ENCODE data around the gene CDR2.
"Not testable (repeated sequence)": the region's sequence is repeated elsewhere in the genome, so short reads cannot be mapped to it uniquely, and the experiment has no call there.

Gene CDR2

GRCh38 chr16:22322741-22323140 is 51.7 kb downstream of the CDR2 start:
- DNase-seq, result no peak

DNA sequence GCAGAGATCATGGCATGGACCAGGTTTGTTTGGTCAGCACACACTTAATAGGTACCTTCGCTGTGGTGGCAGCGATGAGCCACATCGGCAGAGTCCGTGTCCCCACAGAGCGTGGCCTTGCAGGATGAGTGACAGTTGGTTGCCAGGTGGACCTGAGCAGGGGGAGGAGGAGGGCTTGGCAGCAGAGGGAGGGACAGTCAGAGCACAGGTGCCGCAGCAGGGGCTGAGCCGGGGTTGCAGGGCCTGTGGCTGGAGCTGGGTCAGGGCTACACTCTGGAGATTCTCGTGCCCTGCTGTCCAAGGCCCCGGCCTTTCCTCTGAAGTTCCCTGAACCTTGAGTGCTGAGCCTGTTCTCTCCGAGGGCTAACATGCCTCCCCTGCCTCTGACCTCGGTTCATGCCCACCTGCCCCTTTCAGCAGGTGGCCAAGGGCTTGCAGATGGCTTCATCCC is 52.4 kb downstream of the CDR2 start:
- no peak for DNase-seq

DNA sequence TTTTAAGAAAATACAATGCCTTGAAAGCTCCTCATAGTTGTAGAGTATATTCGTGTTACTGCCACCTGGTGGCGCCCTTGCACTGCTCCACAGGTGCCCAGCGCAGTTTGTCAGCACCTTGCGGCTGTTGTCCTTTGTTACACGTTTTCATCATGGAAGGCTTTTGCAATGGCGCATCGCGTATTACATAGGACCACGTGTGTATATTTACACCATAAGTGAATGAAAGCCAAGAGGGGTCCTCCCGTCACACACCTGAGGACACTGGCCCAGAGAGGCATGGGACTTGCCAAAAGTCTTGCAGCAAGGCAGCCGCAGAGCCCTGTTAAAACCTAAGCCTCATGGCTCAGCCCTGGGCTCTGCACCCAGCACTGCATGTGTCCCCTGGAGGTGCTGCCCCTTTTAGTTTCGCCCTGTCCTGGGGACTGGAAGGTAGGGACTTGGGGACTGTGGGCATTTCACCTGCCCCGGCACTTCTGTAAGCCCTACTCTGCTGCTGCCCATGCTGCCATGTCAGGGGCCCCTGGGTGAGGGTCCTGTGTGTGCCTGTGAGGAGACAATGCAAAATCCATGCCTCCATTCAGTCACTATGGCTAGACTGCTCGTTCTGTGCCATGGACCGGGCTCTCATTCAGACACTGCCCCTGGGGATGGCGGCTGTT is 52.9 kb downstream of the CDR2 start:
- DNase-seq, result peak; percentile 19

- no peak for DNase-seq
Observed at GRCh38 chr16:22320572-22321339, 53.7 kb downstream of the CDR2 start.

DNA sequence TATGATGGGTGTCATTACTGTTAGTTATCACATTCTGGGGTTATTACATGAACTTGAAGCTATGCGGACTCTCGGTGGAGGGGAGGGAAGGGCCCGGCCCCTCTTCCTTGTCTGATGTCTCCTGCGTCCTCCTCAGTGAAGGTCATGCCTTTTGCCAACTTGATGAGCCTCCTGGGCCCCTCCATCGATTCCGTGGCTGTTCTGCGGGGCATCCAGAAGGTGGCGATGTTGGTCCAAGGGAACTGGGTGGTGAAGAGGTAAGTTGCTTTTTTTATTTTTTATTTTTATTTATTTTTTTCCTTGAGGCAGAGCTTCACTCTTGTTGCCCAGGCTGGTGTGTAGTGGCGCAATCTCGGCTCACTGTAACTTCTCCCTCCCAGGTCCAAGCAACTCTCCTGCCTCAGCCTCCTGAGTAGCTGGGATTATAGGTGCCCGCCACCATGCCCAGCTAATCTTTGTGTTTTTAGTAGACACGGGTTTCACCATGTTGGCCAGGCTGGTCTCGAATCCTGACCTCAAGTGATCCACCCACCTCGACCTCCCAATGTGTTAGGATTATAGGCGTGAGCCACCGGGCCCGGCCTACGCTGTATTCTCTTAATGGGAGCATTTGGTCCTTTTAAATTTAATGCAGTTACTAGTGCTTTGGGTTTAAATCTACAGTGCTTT is 55.6 kb downstream of the CDR2 start:
- DNase-seq, result peak; percentile 8

- no peak for DNase-seq
Observed at GRCh38 chr16:22317625-22318024, 56.8 kb downstream of the CDR2 start.

GRCh38 chr16:22317001-22317530 is 57.4 kb downstream of the CDR2 start:
- no peak for DNase-seq

- no peak for DNase-seq
Observed at GRCh38 chr16:22316411-22316811, 58.0 kb downstream of the CDR2 start.

- DNase-seq, result no peak
Observed at GRCh38 chr16:22315979-22316378, 58.4 kb downstream of the CDR2 start.

DNA sequence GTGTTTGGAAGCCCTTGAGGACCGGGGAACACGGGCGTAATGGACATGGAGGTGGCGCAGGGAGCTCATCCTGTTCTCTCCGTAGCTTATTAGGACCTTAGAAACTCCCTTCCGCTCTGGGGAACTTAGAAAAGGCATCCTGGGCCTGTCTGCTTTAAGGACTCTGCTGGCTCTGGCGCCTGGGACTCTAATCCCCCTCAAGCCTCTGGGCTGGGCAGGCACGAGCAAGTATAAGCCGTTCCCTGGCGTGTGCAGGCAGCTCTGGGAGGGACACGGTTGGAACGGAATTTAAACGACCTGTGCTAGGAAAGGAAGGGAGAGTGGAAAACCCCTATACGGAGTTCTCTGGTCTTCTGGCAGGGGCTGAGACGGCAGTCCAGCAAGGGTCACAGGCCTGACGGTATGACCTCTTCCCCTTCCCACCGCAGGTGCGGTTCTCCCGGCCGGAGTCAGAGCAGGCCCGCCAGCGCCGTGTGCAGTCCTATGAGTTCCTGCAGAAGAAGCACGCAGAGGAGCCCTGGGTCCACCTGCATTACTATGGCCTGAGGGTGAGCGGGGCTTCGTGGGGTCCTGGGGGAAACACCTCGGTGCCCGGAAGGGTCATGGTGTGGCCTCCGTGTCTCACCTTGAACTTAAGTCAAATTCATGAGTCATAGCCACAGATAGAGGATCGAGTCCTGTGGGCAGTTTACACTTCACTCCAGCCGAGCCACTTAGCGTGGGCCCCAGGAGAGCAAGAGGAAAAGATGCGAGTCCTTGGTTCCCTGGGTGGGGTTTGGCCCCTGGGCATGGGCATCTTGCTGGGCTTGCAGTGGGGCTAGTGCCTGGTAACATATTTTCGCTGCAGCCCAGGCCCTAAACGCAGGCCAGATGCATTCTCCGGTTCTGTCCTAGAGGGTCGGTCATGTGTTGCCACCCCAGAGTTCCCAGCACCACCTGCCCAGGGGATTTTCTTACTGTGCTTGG is 59.5 kb downstream of the CDR2 start:
- no peak for DNase-seq

DNA sequence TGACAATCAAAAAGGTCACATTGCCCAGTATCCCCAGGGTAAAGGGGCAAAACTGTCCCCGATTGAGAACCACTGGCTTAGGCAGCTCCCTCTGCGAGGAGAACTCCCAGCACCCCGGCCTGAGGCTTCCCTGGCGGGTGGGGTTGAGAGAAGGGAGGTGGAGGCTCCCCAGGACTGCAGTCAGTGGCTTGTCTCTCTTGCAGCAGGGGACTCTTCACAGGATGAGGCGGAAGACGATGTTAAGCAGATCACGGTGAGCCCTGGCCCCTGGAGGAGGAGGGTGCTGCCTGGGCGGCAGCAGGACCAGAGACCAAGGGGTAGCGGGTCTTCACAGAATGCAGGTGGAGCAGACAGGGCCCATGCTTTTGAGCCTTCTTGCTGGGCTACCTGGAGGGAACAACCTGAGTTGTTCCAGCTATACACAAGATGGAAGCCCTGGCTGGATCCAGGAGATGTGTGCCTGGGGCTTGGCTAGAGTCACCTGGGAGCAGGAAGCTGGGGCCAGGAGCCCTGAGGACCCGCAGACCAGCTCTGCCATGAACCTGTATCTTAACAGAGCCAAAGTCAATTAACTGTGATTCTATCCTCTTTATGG is 60.4 kb downstream of the CDR2 start:
- DNase-seq, result no peak

- no peak for DNase-seq
Observed at GRCh38 chr16:22312897-22313781, 61.3 kb downstream of the CDR2 start.

- no peak for DNase-seq
Observed at GRCh38 chr16:22311520-22311919, 62.9 kb downstream of the CDR2 start.

- no peak for DNase-seq
Observed at GRCh38 chr16:22308824-22309520, 65.4 kb downstream of the CDR2 start.

DNA sequence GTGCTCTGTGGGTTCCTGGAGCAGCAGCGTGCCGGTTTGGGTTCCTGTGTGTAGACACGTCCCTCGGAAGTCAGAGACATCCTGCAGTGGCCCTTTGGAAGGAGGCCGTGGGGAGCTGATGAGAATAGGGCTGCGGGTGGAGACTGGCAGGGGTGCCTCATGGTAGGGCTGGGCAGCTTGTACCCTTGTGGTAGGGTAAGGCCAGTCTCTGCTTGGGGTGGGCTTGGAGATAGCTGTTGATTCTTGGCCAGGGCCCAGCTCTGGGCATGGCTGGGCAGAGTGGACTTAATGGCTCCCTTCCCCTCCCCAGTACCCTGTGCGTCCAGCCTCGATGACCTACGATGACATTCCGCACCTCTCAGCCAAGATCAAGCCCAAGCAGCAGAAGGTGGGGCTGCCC is 66.6 kb downstream of the CDR2 start:
- DNase-seq, result no peak

DNA sequence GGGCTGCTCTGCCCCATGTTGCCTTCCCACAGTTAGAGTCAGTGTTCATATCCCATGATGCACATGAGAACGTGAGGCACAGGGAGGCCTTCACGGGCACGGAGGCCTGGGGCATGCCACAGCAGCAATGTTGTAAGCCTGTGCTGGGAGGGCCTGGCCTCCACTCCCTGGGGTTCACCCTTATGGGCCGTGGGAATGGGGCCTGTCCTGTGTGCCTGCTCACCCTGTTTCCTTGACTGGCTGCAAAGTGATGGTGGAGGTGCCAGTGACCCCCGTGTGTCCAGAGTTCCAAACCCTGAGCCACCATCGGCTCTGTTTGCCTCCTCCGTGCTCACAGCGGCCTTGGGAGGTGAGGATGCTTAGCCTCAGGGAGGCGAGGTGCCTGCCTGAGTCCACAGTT is 67.6 kb downstream of the CDR2 start:
- DNase-seq, result no peak

GRCh38 chr16:22304411-22304810 is 70.0 kb downstream of the CDR2 start:
- DNase-seq, result no peak

DNA sequence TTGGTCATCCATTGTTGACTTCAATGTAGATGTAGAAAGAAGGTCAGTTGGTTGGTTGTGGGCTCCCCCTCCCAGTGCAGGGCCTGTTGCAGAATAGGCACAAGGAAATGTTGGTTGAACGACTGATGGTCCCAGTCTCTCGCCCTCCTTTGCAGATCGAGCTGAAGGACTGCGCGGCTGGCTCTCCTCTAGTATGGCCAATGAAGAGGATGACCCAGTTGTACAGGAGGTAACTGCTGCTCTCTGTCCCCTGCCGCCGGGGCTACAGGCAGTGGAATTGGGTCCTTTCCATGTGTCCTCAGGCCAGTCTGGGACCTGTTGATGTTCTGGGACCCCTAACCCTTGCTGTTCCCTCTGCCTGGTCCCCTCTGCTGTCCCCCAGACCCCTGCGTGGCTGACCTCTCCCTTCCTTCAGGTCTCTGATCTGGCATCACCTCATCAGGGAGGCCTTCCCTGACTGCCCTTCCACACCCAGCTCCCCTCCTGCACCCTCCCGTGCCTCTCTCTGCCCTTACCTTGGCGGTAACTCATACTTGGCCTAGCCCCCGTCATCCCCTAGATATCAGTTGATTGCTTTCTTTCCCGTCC is 71.5 kb downstream of the CDR2 start:
- DNase-seq, result no peak

DNA sequence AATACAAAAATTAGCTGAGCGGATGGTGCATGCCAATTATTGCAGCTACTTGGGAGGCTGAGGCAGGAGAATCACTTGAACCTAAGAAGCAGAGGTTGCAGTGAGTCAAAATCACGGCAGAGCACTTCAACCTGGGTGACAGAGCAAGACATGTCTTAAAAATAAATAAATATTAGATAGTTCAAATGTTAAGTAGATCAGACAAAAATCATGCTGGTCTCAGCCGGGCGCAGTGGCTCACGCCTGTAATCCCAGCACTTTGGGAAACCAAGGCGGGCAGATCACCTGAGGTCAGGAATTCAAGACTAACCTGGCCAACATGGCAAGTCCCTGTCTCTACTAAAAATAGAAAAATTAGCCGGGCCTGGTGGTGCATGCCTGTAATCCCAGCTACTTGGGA is 73.0 kb downstream of the CDR2 start:
- DNase-seq, result not testable (repeated sequence)

All from NK-92 treated with Interleukin-12 subunit alpha and Interleukin-12 subunit beta, amount 100 ng/mL, for 24 hours (cell line).